ENCODE data around the gene SPINT1.

Gene SPINT1

DNA sequence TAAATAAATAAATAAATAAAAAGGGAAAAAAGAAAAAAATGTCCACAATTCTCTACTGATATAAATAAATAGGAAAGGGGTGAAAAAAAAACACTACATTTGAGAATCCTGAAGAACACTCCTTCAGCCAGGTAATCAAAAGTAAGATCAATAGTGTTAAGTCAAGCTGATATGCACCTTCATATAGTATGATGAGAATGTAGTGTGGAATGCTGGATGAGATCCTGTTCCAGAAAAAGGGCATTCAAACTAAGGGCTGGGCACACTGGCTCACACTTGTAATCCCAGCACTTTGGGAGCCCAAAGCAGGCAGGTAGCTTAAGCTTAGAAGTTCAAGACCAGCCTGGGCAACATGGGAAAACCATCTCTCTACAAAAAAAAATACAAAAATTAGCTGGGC lies 45.3 kb downstream of the SPINT1 start:
- H3K36me3 ChIP-seq (ENCODE audit: control insufficient read depth in 2 of 2, insufficient read depth in 1 of 2, low read length in 2 of 2), result no peaks in the 10 kb centered on the region
- H3K27ac ChIP-seq (ENCODE audit: extremely low read depth, low read depth, low read length), result no peak overlapping the region
- ChIA-PET CTCF (interaction anchor here (0.6 to 5.3 kb wide), 2 partner anchors 26 to 30 kb away, joined by 4 to 187 read pairs; no protein-coding TSS in a partner anchor), POLR2A (interaction anchor here (2.0 kb wide), 1 partner anchor 16 kb away, joined by 7 read pairs; no protein-coding TSS in a partner anchor)
- H3K9me3 ChIP-seq (ENCODE audit: control insufficient read depth, insufficient read depth, low read depth, low read length), result no peaks in the 10 kb centered on the region
- TF ChIP-seq ZNF138 (tag by site-specific recombination; IDR thresholded peaks at IDR 0.05; ENCODE audit: borderline replicate concordance) (no peak), YY1 (tag by site-specific recombination; IDR thresholded peaks at IDR 0.05) (no peak), ZNF23 (tag by site-specific recombination; IDR thresholded peaks at IDR 0.05; ENCODE audit: borderline replicate concordance) (no peak), ZNF248 (tag by site-specific recombination; IDR thresholded peaks at IDR 0.05) (no peak), ZNF585B (tag by site-specific recombination; IDR thresholded peaks at IDR 0.05) (no peak), ZNF354C (tag by site-specific recombination; IDR thresholded peaks at IDR 0.05; ENCODE audit: borderline replicate concordance, low read depth) (no peak)
- TF ChIP-seq, protein P1, sequence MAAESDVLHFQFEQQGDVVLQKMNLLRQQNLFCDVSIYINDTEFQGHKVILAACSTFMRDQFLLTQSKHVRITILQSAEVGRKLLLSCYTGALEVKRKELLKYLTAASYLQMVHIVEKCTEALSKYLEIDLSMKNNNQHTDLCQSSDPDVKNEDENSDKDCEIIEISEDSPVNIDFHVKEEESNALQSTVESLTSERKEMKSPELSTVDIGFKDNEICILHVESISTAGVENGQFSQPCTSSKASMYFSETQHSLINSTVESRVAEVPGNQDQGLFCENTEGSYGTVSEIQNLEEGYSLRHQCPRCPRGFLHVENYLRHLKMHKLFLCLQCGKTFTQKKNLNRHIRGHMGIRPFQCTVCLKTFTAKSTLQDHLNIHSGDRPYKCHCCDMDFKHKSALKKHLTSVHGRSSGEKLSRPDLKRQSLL (tag by site-specific recombination; IDR thresholded peaks at IDR 0.05), result no peak
- no peaks in the 10 kb centered on the region for H3K4me1 ChIP-seq (ENCODE audit: control insufficient read depth, insufficient read depth, low read length)
- H3K4me3 ChIP-seq (ENCODE audit: low read depth, low read length), result no peak overlapping the region

DNA sequence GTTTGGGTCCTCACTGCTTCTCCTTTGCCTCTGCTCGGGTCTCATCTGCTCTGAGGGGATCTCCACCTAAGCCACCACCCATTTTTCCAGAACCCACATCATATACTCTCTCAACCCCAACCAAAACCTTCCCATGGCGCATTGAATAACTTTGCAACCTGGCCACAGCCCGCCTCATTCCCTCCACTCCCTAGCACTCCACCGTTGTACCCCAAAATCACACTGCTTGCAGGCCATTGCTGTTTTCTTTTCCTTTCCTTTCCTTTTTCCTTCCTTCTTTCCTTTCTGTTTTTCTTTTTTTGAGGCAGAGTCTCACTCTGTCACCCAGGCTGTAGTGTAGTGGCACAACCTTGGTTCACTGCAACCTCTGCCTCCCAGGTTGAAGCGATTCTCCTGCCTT lies 47.3 kb downstream of the SPINT1 start:
- Histone ChIP-seq H3K4me3 (ENCODE audit: low read depth, low read length) (no peak overlapping the region), H3K9me3 (ENCODE audit: control insufficient read depth, insufficient read depth, low read depth, low read length) (no peaks in the 10 kb centered on the region), H3K36me3 (ENCODE audit: control insufficient read depth in 2 of 2, insufficient read depth in 1 of 2, low read length in 2 of 2) (peaks cover 0 to 6% of the 10 kb centered on the region in 2 experiments; a peak in 2 of 3 replicates), H3K4me1 (ENCODE audit: control insufficient read depth, insufficient read depth, low read length) (no peaks in the 10 kb centered on the region), H3K27ac (ENCODE audit: extremely low read depth, low read depth, low read length) (no peak overlapping the region)
- ChIA-PET CTCF (interaction anchor here (0.6 to 5.3 kb wide), 17 partner anchors 10 to 301 kb away, joined by 3 to 187 read pairs (median 6); partner anchors contain the start of gene RHOV), POLR2A (interaction anchor here (1.0 to 1.5 kb wide), 2 partner anchors 30 to 33 kb away, joined by 3 to 5 read pairs; no protein-coding TSS in a partner anchor)
- no peak for TF ChIP-seq ZNF658 (tag by site-specific recombination; IDR thresholded peaks at IDR 0.05)
- TF ChIP-seq ZNF366 (tag by site-specific recombination; conservative IDR thresholded peaks at IDR 0.05), result peak; percentile 57

DNA sequence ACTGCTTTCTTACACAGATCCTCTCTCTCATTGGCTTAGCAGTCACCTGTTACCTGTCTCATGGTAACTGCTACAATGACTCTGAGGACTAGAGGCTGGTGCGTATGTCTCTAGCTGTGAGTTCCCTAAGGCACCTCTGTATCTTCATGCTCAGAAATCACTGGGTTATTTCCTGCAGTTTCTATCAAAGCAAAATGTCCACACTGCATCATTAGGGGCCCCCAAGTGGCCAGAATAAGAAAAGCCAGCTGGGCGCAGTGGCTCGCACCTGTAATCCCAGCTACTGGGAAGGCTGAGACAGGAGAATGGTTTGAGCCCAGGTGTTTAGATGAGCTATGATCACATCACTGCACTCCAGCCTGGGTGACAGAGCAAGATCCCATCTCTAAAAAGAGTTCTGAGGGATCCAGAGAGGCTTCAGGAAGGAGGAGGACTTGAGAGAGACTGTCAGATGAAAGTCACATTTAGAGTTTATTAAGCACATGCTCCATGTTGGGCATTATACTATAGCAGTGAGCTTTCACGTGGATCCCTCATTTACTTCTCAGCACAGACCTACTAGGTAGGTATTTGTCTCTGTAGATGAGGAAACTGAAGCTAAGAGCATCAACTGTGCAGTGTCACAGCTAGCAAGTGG lies 48.1 kb downstream of the SPINT1 start:
- H3K9me3 ChIP-seq (ENCODE audit: control insufficient read depth, insufficient read depth, low read depth, low read length), result no peaks in the 10 kb centered on the region
- no peaks in the 10 kb centered on the region for H3K4me1 ChIP-seq (ENCODE audit: control insufficient read depth, insufficient read depth, low read length)
- peaks cover 0 to 14% of the 10 kb centered on the region in 2 experiments; a peak in 2 of 3 replicates for H3K36me3 ChIP-seq (ENCODE audit: control insufficient read depth in 2 of 2, insufficient read depth in 1 of 2, low read length in 2 of 2)
- H3K4me3 ChIP-seq (ENCODE audit: low read depth, low read length), result no peak overlapping the region
- H3K27ac ChIP-seq (ENCODE audit: extremely low read depth, low read depth, low read length), result no peak overlapping the region
- POLR2A ChIA-PET, result interaction anchor here (0.7 to 1.5 kb wide), 4 partner anchors 18 to 34 kb away, joined by 3 to 6 read pairs (median 4); no protein-coding TSS in a partner anchor
- CTCF ChIA-PET, result interaction anchor here (0.6 to 5.3 kb wide), 23 partner anchors 8 to 318 kb away, joined by 3 to 187 read pairs (median 4); partner anchors contain the start of genes RHOV and SPINT1
- TF ChIP-seq BCL11A (tag by site-specific recombination; IDR thresholded peaks at IDR 0.05; ENCODE audit: low read depth) (no peak), ZNF747 (tag by site-specific recombination; IDR thresholded peaks at IDR 0.05) (no peak), ZNF571 (tag by site-specific recombination; IDR thresholded peaks at IDR 0.05) (no peak), ZNF654 (tag by site-specific recombination; IDR thresholded peaks at IDR 0.05; ENCODE audit: low read depth) (peak; percentile 65), SCRT2 (tag by site-specific recombination; IDR thresholded peaks at IDR 0.05) (0 out of 2 replicates have a peak, but pooled peaks have one; percentile 21), ZNF175 (tag by site-specific recombination; IDR thresholded peaks at IDR 0.05) (no peak), ZNF146 (tag by site-specific recombination; IDR thresholded peaks at IDR 0.05) (no peak), ZEB2 (tag by site-specific recombination; IDR thresholded peaks at IDR 0.05) (0 out of 2 replicates have a peak, but pooled peaks have one; percentile 28), ZNF121 (tag by site-specific recombination; IDR thresholded peaks at IDR 0.05) (no peak), ZBTB20 (tag by site-specific recombination; IDR thresholded peaks at IDR 0.05) (no peak), ZNF629 (tag by site-specific recombination; IDR thresholded peaks at IDR 0.05) (no peak), ZNF114 (tag by site-specific recombination; IDR thresholded peaks at IDR 0.05) (no peak), ZNF132 (tag by site-specific recombination; IDR thresholded peaks at IDR 0.05; ENCODE audit: borderline replicate concordance) (no peak), ZNF473 (tag by site-specific recombination; IDR thresholded peaks at IDR 0.05) (no peak), ZNF76 (tag by site-specific recombination; IDR thresholded peaks at IDR 0.05; ENCODE audit: borderline replicate concordance, low read depth) (no peak), ZNF521 (tag by site-specific recombination; IDR thresholded peaks at IDR 0.05) (no peak), ZNF624 (tag by site-specific recombination; IDR thresholded peaks at IDR 0.05) (no peak)
- TF ChIP-seq, protein P2, sequence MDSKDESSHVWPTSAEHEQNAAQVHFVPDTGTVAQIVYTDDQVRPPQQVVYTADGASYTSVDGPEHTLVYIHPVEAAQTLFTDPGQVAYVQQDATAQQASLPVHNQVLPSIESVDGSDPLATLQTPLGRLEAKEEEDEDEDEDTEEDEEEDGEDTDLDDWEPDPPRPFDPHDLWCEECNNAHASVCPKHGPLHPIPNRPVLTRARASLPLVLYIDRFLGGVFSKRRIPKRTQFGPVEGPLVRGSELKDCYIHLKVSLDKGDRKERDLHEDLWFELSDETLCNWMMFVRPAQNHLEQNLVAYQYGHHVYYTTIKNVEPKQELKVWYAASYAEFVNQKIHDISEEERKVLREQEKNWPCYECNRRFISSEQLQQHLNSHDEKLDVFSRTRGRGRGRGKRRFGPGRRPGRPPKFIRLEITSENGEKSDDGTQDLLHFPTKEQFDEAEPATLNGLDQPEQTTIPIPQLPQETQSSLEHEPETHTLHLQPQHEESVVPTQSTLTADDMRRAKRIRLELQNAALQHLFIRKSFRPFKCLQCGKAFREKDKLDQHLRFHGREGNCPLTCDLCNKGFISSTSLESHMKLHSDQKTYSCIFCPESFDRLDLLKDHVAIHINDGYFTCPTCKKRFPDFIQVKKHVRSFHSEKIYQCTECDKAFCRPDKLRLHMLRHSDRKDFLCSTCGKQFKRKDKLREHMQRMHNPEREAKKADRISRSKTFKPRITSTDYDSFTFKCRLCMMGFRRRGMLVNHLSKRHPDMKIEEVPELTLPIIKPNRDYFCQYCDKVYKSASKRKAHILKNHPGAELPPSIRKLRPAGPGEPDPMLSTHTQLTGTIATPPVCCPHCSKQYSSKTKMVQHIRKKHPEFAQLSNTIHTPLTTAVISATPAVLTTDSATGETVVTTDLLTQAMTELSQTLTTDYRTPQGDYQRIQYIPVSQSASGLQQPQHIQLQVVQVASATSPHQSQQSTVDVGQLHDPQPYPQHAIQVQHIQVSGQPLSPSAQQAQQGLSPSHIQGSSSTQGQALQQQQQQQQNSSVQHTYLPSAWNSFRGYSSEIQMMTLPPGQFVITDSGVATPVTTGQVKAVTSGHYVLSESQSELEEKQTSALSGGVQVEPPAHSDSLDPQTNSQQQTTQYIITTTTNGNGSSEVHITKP (tag by site-specific recombination; IDR thresholded peaks at IDR 0.05), result no peak
- TF ChIP-seq, protein P3, sequence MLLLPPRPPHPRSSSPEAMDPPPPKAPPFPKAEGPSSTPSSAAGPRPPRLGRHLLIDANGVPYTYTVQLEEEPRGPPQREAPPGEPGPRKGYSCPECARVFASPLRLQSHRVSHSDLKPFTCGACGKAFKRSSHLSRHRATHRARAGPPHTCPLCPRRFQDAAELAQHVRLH (tag by site-specific recombination; IDR thresholded peaks at IDR 0.05), result no peak
